GM23338 (cell line): ENCODE data around the gene DDI2. TPM values are rescaled to one million over a fixed set of nuclear protein-coding genes. Genes with fewer than 3 reads are reported as not detected.

Source experiments
- ATAC-seq: fragments of 200-7000 bp; cut with Tn5 transposase; 3 replicates; pipeline ENCODE4 v1.9.1; 2020
- DNase-seq: peaks from one replicate; pipeline ENCODE4 v3.0.0-alpha.2; 2015; ENCODE audit warnings: low spot score
- H2AFZ ChIP-seq: fragments of 200-600 bp; sonication (generic); 2 replicates; pipeline ENCODE4 v1.8.0; 2016; ENCODE audit warnings: antibody characterized with exemption, mild to moderate bottlenecking, moderate library complexity
- H3F3A ChIP-seq: fragments of 200-600 bp; sonication (generic); replicated peaks from 2 replicates; pipeline ENCODE4 v1.8.0; 2017; ENCODE audit warnings: antibody characterized with exemption, mixed run types, low read depth
- H3K27ac ChIP-seq: fragments of 200-600 bp; sonication (generic); 2 replicates; pipeline ENCODE4 v1.6.1; 2016; ENCODE audit warnings: low read depth
- H3K27me3 ChIP-seq: fragments of 200-600 bp; sonication (generic); 2 replicates; pipeline ENCODE4 v1.8.0; 2016; ENCODE audit warnings: mild to moderate bottlenecking, mixed run types, moderate library complexity; ENCODE audit not compliant: insufficient read depth
- H3K36me3 ChIP-seq: fragments of 200-600 bp; sonication (generic); 2 replicates; pipeline ENCODE4 v1.8.0; 2016; ENCODE audit warnings: mild to moderate bottlenecking; ENCODE audit not compliant: insufficient read depth
- H3K4me1 ChIP-seq: fragments of 200-600 bp; sonication (generic); 2 replicates; pipeline ENCODE4 v1.8.0; 2016; ENCODE audit warnings: mild to moderate bottlenecking, moderate library complexity; ENCODE audit not compliant: insufficient read depth
- H3K4me2 ChIP-seq: fragments of 200-600 bp; sonication (generic); 2 replicates; pipeline ENCODE4 v1.7.1; 2017; ENCODE audit warnings: mixed run types
- H3K4me3 ChIP-seq: fragments of 200-600 bp; sonication (generic); 2 replicates; pipeline ENCODE4 v1.6.1; 2016; ENCODE audit warnings: mixed run types
- H3K79me2 ChIP-seq: fragments of 200-600 bp; sonication (generic); replicated peaks from 2 replicates; pipeline ENCODE4 v1.8.0; 2017; ENCODE audit warnings: mild to moderate bottlenecking; ENCODE audit not compliant: insufficient read depth
- H3K9me2 ChIP-seq: fragments of 200-600 bp; sonication (generic); 2 replicates; pipeline ENCODE4 v1.8.0; 2017; ENCODE audit not compliant: insufficient read depth
- H4K20me1 ChIP-seq: fragments of 200-600 bp; sonication (generic); replicated peaks from 2 replicates; pipeline ENCODE4 v1.8.0; 2017; ENCODE audit warnings: mild to moderate bottlenecking; ENCODE audit not compliant: insufficient read depth
- H3K27ac Mint-ChIP-seq: 2 replicates; pipeline ENCODE4 v1.8.0; 2020; ENCODE audit warnings: inconsistent platforms, mild to moderate bottlenecking, moderate library complexity, mixed read lengths
- H3K27me3 Mint-ChIP-seq: 3 replicates; pipeline ENCODE4 v1.8.0; 2022; ENCODE audit warnings: low read depth, mild to moderate bottlenecking, moderate library complexity, mixed read lengths, inconsistent platforms; ENCODE audit not compliant: insufficient read depth, poor library complexity
- H3K36me3 Mint-ChIP-seq: 3 replicates; pipeline ENCODE4 v1.8.0; 2021; ENCODE audit warnings: low read depth, mild to moderate bottlenecking, inconsistent platforms, moderate library complexity, mixed read lengths
- H3K4me1 Mint-ChIP-seq: 3 replicates; pipeline ENCODE4 v1.8.0; 2020; ENCODE audit warnings: mild to moderate bottlenecking, inconsistent platforms, mixed read lengths
- H3K4me3 Mint-ChIP-seq: 3 replicates; pipeline ENCODE4 v1.8.0; 2021; ENCODE audit warnings: moderate library complexity, mild to moderate bottlenecking, inconsistent platforms, mixed read lengths
- H3K9me3 Mint-ChIP-seq: 3 replicates; pipeline ENCODE4 v1.8.0; 2020; ENCODE audit warnings: moderate library complexity, mild to moderate bottlenecking, inconsistent platforms, mixed read lengths
- CREB1 ChIP-seq: fragments of 250-450 bp; sonication (Bioruptor Pico); IDR thresholded peaks from 2 replicates; pipeline ENCODE4 v1.5.0; 2020; ENCODE audit warnings: low read depth, mild to moderate bottlenecking, moderate library complexity
- CTCF ChIP-seq, 2 experiments: fragments of 200-600 bp in 1 of 2; sonication (generic) in 1 of 2; conservative IDR thresholded peaks; 2 replicates each; pipeline versions ENCODE4 v1.5.1 to v1.6.1; 2016 to 2017; ENCODE audit warnings: antibody characterized with exemption in 2 of 2, low read depth in 2 of 2, mild to moderate bottlenecking in 2 of 2, moderate library complexity in 1 of 2
- EZH2phosphoT487 ChIP-seq: fragments of 200-600 bp; sonication (generic); IDR thresholded peaks from one replicate; pipeline ENCODE4 v1.8.1; 2018; ENCODE audit warnings: antibody characterized with exemption; ENCODE audit not compliant: unreplicated experiment
- NANOG ChIP-seq: IDR thresholded peaks from 2 replicates; pipeline ENCODE4 v1.6.1; 2016; ENCODE audit warnings: antibody characterized with exemption, borderline replicate concordance
- ZNF114 ChIP-seq: fragments of 250-450 bp; sonication (Bioruptor Pico); IDR thresholded peaks from 2 replicates; pipeline ENCODE4 v1.5.0; 2020; ENCODE audit warnings: mild to moderate bottlenecking, moderate library complexity
- ZNF331 ChIP-seq: fragments of 250-450 bp; sonication (Bioruptor Pico); IDR thresholded peaks from 2 replicates; pipeline ENCODE4 v1.5.0; 2020; ENCODE audit warnings: low read depth, mild to moderate bottlenecking, moderate library complexity
- ZNF462 ChIP-seq: fragments of 250-450 bp; sonication (Bioruptor Pico); IDR thresholded peaks from 2 replicates; pipeline ENCODE4 v1.5.0; 2020; ENCODE audit warnings: mild to moderate bottlenecking, moderate library complexity
- polyA plus RNA-seq: library from polyadenylated mRNA; unstranded; fragments of >200 nt; fragmentation: Nextera tagmentation; extraction: Ambion mirVana; gene quantifications from 2 replicates; pipeline ENCODE4 v1.2.1, GENCODE V29; 2016
- total RNA-seq: library from RNA; depleted of rRNA; stranded (reverse); fragments of >200 nt; shearing (Covaris generic); gene quantifications from 2 replicates; pipeline ENCODE4 v1.2.3, GENCODE V29; 2014

DDI2 gene
- total and polyA plus RNA-seq, 2 experiments from 2014 or later = 8.0 to 43.3 TPM

- no peak for TF ChIP-seq CTCF (conservative IDR thresholded peaks at IDR 0.05; ENCODE audit: low read depth in 2 of 2)
Measured at GRCh38 chr1:15690317-15690716, 73.1 kb downstream of the DDI2 start (continued).

- H3K4me2 ChIP-seq = no peak overlapping the region
- H2AFZ ChIP-seq = no peak overlapping the region
- ATAC-seq = no peak
- no peaks in the 10 kb centered on the region for H3F3A ChIP-seq
- H3K9me2 ChIP-seq = no peaks in the 10 kb centered on the region
- Mint-ChIP-seq H3K9me3 (no peaks in the 10 kb centered on the region), H3K36me3 (0 out of 3 replicates have a peak, but pooled peaks cover 7% of the 10 kb centered on the region), H3K27me3 (peaks cover 6% of the 10 kb centered on the region), H3K4me3 (no peak overlapping the region), H3K27ac (no peak overlapping the region), H3K4me1 (no peaks in the 10 kb centered on the region)
- H4K20me1 ChIP-seq = peaks cover 15% of the 10 kb centered on the region
- no peaks in the 10 kb centered on the region for H3K27me3 ChIP-seq
- no peak for DNase-seq
- no peak for TF ChIP-seq ZNF331 (CRISPR knock-in tag)
- H3K4me1 ChIP-seq = no peaks in the 10 kb centered on the region
- H3K79me2 ChIP-seq = peaks cover 59% of the 10 kb centered on the region
- H3K27ac ChIP-seq = no peak overlapping the region
- no peaks in the 10 kb centered on the region for H3K36me3 ChIP-seq
- H3K4me3 ChIP-seq = no peak overlapping the region
Measured at GRCh38 chr1:15691434-15692032, 74.3 kb downstream of the DDI2 start.

- 0 out of 3 replicates have a peak, but pooled peaks cover 8% of the 10 kb centered on the region for H3K36me3 Mint-ChIP-seq
- no peak for ATAC-seq
- TF ChIP-seq CREB1 = no peak
- no peak for TF ChIP-seq NANOG
- no peak for TF ChIP-seq CTCF (conservative IDR thresholded peaks at IDR 0.05; ENCODE audit: low read depth in 2 of 2)
- no peak for TF ChIP-seq EZH2phosphoT487
- TF ChIP-seq ZNF114 = no peak
- TF ChIP-seq ZNF462 (CRISPR knock-in tag) = no peak
Measured at GRCh38 chr1:15692121-15692682, 74.9 kb downstream of the DDI2 start.

More at GRCh38 chr1:15692121-15692682, 74.9 kb downstream of the DDI2 start:
- Mint-ChIP-seq H3K27me3 (peaks cover 6% of the 10 kb centered on the region), H3K9me3 (no peaks in the 10 kb centered on the region), H3K4me3 (no peak overlapping the region), H3K4me1 (no peaks in the 10 kb centered on the region), H3K27ac (no peak overlapping the region)
- H3K4me2 ChIP-seq = no peak overlapping the region
- H3K9me2 ChIP-seq = no peaks in the 10 kb centered on the region
- H3F3A ChIP-seq = no peaks in the 10 kb centered on the region
- H3K79me2 ChIP-seq = peaks cover 52% of the 10 kb centered on the region
- H3K4me3 ChIP-seq = no peak overlapping the region
- H3K27ac ChIP-seq = no peak overlapping the region
- H3K27me3 ChIP-seq = no peaks in the 10 kb centered on the region
- no peaks in the 10 kb centered on the region for H3K4me1 ChIP-seq
- H2AFZ ChIP-seq = no peak overlapping the region
- peaks cover 15% of the 10 kb centered on the region for H4K20me1 ChIP-seq
- H3K36me3 ChIP-seq = no peaks in the 10 kb centered on the region
- no peak for DNase-seq
